NCI-H226 (cell line): ENCODE results near the gene ALOX12.
"Not testable (repeated sequence)": the region's sequence is repeated elsewhere in the genome, so short reads cannot be mapped to it uniquely, and the experiment has no call there.

Experiments
- DNase-seq: peaks from one replicate; pipeline ENCODE4 v3.0.0-alpha.2; 2015

Gene ALOX12

GRCh38 chr17:6995500-6996255 is at the start of gene ALOX12:
TSS of gene ALOX12 (plus strand) at chr17:6996049. CDS start at chr17:6996118, 69 bp downstream.
- no peak for DNase-seq

GRCh38 chr17:6947745-6948144 is 48.1 kb upstream of the ALOX12 start:
- DNase-seq: no peak

GRCh38 chr17:6948562-6948961 is 47.3 kb upstream of the ALOX12 start:
- DNase-seq: no peak

- no peak for DNase-seq
Measured at GRCh38 chr17:6948976-6949375, 46.9 kb upstream of the ALOX12 start.

GRCh38 chr17:6950938-6951337 is 44.9 kb upstream of the ALOX12 start:
- DNase-seq: not testable (repeated sequence)

- no peak for DNase-seq
Measured at GRCh38 chr17:6953689-6954088, 42.2 kb upstream of the ALOX12 start.

GRCh38 chr17:6959700-6960099 is 36.1 kb upstream of the ALOX12 start:
- no peak for DNase-seq

- DNase-seq: no peak
Measured at GRCh38 chr17:6969323-6969726, 26.5 kb upstream of the ALOX12 start.

- DNase-seq: no peak
Measured at GRCh38 chr17:6970992-6971391, 24.9 kb upstream of the ALOX12 start.

- not testable (repeated sequence) for DNase-seq
Measured at GRCh38 chr17:6979440-6979839, 16.4 kb upstream of the ALOX12 start.

- no peak for DNase-seq
Measured at GRCh38 chr17:6981426-6981825, 14.4 kb upstream of the ALOX12 start.

- no peak for DNase-seq
Measured at GRCh38 chr17:6985266-6985665, 10.6 kb upstream of the ALOX12 start.

- no peak for DNase-seq
Measured at GRCh38 chr17:6986676-6987075, 9.2 kb upstream of the ALOX12 start.

- DNase-seq: no peak
Measured at GRCh38 chr17:6989779-6990178, 6.1 kb upstream of the ALOX12 start.

GRCh38 chr17:6993613-6994056 is 2.2 kb upstream of the ALOX12 start:
- not testable (repeated sequence) for DNase-seq

GRCh38 chr17:6994118-6994598 is 1.7 kb upstream of the ALOX12 start:
- DNase-seq: no peak

- DNase-seq: no peak
Measured at GRCh38 chr17:6994666-6995256, 1.1 kb upstream of the ALOX12 start.

GRCh38 chr17:6996256-6997011 is 585 bp downstream of the ALOX12 start:
- no peak for DNase-seq

- DNase-seq: no peak
Measured at GRCh38 chr17:6997171-6997570, 1.3 kb downstream of the ALOX12 start.

- no peak for DNase-seq
Measured at GRCh38 chr17:6998855-6999508, 3.1 kb downstream of the ALOX12 start.

GRCh38 chr17:7001318-7001961 is 5.6 kb downstream of the ALOX12 start:
- DNase-seq: no peak

GRCh38 chr17:7002288-7003047 is 6.6 kb downstream of the ALOX12 start:
- no peak for DNase-seq
